HepG2 (cell line): ENCODE data around the gene TEKT5. TPM values are rescaled to one million over a fixed set of nuclear protein-coding genes. Genes with fewer than 3 reads are reported as not detected.

Experiments
- ARID2 ChIP-seq: sonication (generic); formaldehyde crosslinking; IDR thresholded peaks from 2 replicates; pipeline ENCODE4 v1.8.1; 2022; ENCODE audit warnings: mild to moderate bottlenecking, missing genetic modification reagents, borderline replicate concordance
- CHCHD3 ChIP-seq: sonication (generic); formaldehyde crosslinking; IDR thresholded peaks from 2 replicates; pipeline ENCODE4 v1.8.0; 2022; ENCODE audit warnings: mild to moderate bottlenecking, missing genetic modification reagents, moderate library complexity
- DMAP1 ChIP-seq: IDR thresholded peaks from 2 replicates; pipeline ENCODE4 v1.6.1; 2016
- EHMT2 ChIP-seq: fragments of 200-600 bp; sonication (generic); IDR thresholded peaks from 2 replicates; pipeline ENCODE4 v1.7.0; 2017; ENCODE audit warnings: antibody characterized with exemption, low read depth, low read length, borderline replicate concordance
- GZF1 ChIP-seq: sonication (generic); formaldehyde crosslinking; IDR thresholded peaks from 2 replicates; pipeline ENCODE4 v1.5.1; 2020; ENCODE audit warnings: mild to moderate bottlenecking, missing genetic modification reagents
- SALL2 ChIP-seq: sonication (generic); formaldehyde crosslinking; IDR thresholded peaks from 2 replicates; pipeline ENCODE4 v1.8.1; 2023; ENCODE audit warnings: mild to moderate bottlenecking, missing genetic modification reagents, inconsistent platforms
- STAT5B ChIP-seq: sonication (generic); formaldehyde crosslinking; IDR thresholded peaks from 2 replicates; pipeline ENCODE4 v1.4.0; 2020; ENCODE audit warnings: missing genetic modification reagents
- TGIF2 ChIP-seq: IDR thresholded peaks from 2 replicates; pipeline ENCODE4 v1.6.1; 2016; ENCODE audit warnings: control low read depth, missing compliant biosample characterization
- ZBTB21 ChIP-seq: sonication (generic); formaldehyde crosslinking; IDR thresholded peaks from 2 replicates; pipeline ENCODE4 v1.4.0; 2020; ENCODE audit warnings: missing genetic modification reagents
- ZNF253 ChIP-seq: sonication (generic); formaldehyde crosslinking; IDR thresholded peaks from 2 replicates; pipeline ENCODE4 v1.8.0; 2022; ENCODE audit warnings: mild to moderate bottlenecking, missing genetic modification reagents, borderline replicate concordance
- ZNF263 ChIP-seq: sonication (generic); formaldehyde crosslinking; IDR thresholded peaks from 2 replicates; pipeline ENCODE4 v1.4.0; 2020; ENCODE audit warnings: missing genetic modification reagents
- ZNF780A ChIP-seq: sonication (generic); formaldehyde crosslinking; IDR thresholded peaks from 2 replicates; pipeline ENCODE4 v1.8.0; 2022; ENCODE audit warnings: mild to moderate bottlenecking, missing genetic modification reagents, moderate library complexity
- ZSCAN29 ChIP-seq: sonication (generic); formaldehyde crosslinking; conservative IDR thresholded peaks from 2 replicates; pipeline ENCODE4 v1.4.0; 2020; ENCODE audit warnings: mild to moderate bottlenecking, missing genetic modification reagents
- polyA plus RNA-seq, 8 experiments: library from polyadenylated mRNA; depleted of rRNA in 3 of 8; stranded (reverse) in 7 of 8; unstranded in 1 of 8; fragments of >200 nt; fragmentation: Illumina TruSeq in 4 of 8; extraction: Trizol in 4 of 8; gene quantifications; 2 replicates each; pipeline versions ENCODE4 v1.2.1 to v1.2.3, GENCODE V29; 2011 to 2016; ENCODE audit warnings: low read depth in 4 of 8, missing spikeins in 1 of 8, mixed read lengths in 1 of 8; ENCODE audit not compliant: insufficient read depth in 1 of 8
- total RNA-seq, 5 experiments: library from RNA; depleted of rRNA; stranded (reverse); fragments of >200 nt; fragmentation: Illumina TruSeq; extraction: Trizol; gene quantifications; 2 replicates each; pipeline ENCODE4 v1.2.3, GENCODE V29; 2016; ENCODE audit warnings: low read depth in 1 of 5
- TF ChIP-seq, protein P1 (sequence below): sonication (generic); formaldehyde crosslinking; IDR thresholded peaks from 2 replicates; pipeline ENCODE4 v1.4.0; 2020; ENCODE audit warnings: missing genetic modification reagents, borderline replicate concordance
- TF ChIP-seq, protein P2 (sequence below): IDR thresholded peaks from 2 replicates; pipeline ENCODE4 v1.6.1; 2016; ENCODE audit warnings: mild to moderate bottlenecking
- TF ChIP-seq, protein P3 (sequence below): sonication (generic); formaldehyde crosslinking; IDR thresholded peaks from 2 replicates; pipeline ENCODE4 v1.8.0; 2022; ENCODE audit warnings: missing genetic modification reagents, low read depth, mild to moderate bottlenecking, borderline replicate concordance
- TF ChIP-seq, protein P4 (sequence below): sonication (generic); formaldehyde crosslinking; conservative IDR thresholded peaks from 2 replicates; pipeline ENCODE4 v1.4.0; 2020; ENCODE audit warnings: missing genetic modification reagents
- TF ChIP-seq, protein P5 (sequence below): sonication (generic); formaldehyde crosslinking; IDR thresholded peaks from 2 replicates; pipeline ENCODE4 v1.8.0; 2022; ENCODE audit warnings: low read depth, missing genetic modification reagents
- TF ChIP-seq, protein P6 (sequence below): sonication (generic); formaldehyde crosslinking; IDR thresholded peaks from 2 replicates; pipeline ENCODE4 v1.4.0; 2020; ENCODE audit warnings: missing genetic modification reagents
- TF ChIP-seq, protein P7 (sequence below): IDR thresholded peaks from 2 replicates; pipeline ENCODE4 v1.6.1; 2016; ENCODE audit warnings: mild to moderate bottlenecking, missing biosample characterization, missing genetic modification reagents

Gene TEKT5
- total and polyA plus RNA-seq, 2 of the 13 experiments (the other 11 are each of a cell fraction or from before 2014, with no cell fraction given) = 0.16 TPM; not detected in 1

DNA sequence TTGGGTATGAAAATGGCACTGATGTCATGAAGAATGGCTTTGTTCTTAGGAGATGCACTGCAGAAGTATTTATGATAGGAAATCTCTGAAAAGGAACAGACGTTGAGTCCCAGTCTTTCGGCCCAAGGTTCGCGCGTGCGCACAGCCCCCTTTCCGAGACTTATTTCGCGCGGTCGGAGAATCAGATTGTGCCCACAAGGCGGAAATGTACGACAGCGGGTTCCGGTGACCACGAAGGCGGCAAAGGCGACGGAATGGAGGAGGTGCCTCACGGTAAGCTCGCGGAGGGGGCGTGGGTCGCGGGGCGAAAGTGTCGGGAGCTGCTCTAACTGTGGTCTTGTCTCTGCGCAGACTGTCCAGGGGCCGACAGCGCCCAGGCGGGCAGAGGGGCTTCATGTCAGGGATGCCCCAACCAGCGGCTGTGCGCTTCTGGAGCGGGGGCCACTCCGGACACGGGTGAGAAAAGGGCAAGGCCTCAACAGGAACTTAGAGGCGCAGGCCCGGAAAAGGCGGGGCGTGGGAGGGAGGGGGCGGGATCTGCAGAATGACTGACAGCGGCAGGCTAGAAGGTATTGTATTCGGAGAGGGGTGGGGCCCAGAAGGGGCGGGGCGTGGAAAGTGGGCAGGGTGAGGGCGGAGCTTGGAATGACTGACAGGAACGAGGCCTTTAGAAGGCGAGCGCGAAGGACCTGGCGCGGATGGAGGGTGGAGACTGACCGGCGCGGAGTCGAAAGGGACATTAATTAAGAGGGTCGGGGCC, 49.1 kb upstream of the TEKT5 start, which contains the start of gene NUBP1 (continued):
- TF ChIP-seq TGIF2 (CRISPR knock-in tag) (0 out of 2 replicates have a peak, but pooled peaks have one; percentile 82), ARID2 (CRISPR knock-in tag) (peak; percentile 83; the same call in 1 of the 2 replicates), ZBTB21 (CRISPR knock-in tag) (peak; percentile 64), CHCHD3 (CRISPR knock-in tag) (peak; percentile 84), ZNF253 (peak; percentile 92; the same call in 1 of the 2 replicates), EHMT2 (peak; percentile 73; the same call in 1 of the 2 replicates), ZNF263 (peak; percentile 70; the same call in 1 of the 2 replicates), ZNF780A (CRISPR knock-in tag) (peak; percentile 80; the same call in 1 of the 2 replicates), ZSCAN29 (CRISPR knock-in tag) (peak; percentile 90; the same call in 1 of the 2 replicates), SALL2 (peak; percentile 100), GZF1 (CRISPR knock-in tag) (peak; percentile 71; the same call in 1 of the 2 replicates), STAT5B (CRISPR knock-in tag) (0 out of 2 replicates have a peak, but pooled peaks have one; percentile 40), DMAP1 (peak; percentile 98)
- TF ChIP-seq, protein P1, sequence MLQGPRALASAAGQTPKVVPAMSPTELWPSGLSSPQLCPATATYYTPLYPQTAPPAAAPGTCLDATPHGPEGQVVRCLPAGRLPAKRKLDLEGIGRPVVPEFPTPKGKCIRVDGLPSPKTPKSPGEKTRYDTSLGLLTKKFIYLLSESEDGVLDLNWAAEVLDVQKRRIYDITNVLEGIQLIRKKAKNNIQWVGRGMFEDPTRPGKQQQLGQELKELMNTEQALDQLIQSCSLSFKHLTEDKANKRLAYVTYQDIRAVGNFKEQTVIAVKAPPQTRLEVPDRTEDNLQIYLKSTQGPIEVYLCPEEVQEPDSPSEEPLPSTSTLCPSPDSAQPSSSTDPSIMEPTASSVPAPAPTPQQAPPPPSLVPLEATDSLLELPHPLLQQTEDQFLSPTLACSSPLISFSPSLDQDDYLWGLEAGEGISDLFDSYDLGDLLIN = peak; percentile 53; the same call in 1 of the 2 replicates
- TF ChIP-seq, protein P2, sequence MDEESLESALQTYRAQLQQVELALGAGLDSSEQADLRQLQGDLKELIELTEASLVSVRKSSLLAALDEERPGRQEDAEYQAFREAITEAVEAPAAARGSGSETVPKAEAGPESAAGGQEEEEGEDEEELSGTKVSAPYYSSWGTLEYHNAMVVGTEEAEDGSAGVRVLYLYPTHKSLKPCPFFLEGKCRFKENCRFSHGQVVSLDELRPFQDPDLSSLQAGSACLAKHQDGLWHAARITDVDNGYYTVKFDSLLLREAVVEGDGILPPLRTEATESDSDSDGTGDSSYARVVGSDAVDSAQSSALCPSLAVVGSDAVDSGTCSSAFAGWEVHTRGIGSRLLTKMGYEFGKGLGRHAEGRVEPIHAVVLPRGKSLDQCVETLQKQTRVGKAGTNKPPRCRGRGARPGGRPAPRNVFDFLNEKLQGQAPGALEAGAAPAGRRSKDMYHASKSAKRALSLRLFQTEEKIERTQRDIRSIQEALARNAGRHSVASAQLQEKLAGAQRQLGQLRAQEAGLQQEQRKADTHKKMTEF (CRISPR knock-in tag) = peak; percentile 98
- TF ChIP-seq, protein P3, sequence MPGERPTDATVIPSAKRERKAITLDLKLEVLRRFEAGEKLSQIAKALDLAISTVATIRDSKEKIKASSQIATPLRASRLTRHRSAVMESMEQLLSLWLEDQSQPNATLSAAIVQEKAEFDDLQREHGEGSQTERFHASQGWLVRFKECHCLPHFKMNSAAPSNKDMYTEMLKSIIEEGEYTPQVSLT (CRISPR knock-in tag) = no peak; the same call in 1 of the 2 replicates
- TF ChIP-seq, protein P4, sequence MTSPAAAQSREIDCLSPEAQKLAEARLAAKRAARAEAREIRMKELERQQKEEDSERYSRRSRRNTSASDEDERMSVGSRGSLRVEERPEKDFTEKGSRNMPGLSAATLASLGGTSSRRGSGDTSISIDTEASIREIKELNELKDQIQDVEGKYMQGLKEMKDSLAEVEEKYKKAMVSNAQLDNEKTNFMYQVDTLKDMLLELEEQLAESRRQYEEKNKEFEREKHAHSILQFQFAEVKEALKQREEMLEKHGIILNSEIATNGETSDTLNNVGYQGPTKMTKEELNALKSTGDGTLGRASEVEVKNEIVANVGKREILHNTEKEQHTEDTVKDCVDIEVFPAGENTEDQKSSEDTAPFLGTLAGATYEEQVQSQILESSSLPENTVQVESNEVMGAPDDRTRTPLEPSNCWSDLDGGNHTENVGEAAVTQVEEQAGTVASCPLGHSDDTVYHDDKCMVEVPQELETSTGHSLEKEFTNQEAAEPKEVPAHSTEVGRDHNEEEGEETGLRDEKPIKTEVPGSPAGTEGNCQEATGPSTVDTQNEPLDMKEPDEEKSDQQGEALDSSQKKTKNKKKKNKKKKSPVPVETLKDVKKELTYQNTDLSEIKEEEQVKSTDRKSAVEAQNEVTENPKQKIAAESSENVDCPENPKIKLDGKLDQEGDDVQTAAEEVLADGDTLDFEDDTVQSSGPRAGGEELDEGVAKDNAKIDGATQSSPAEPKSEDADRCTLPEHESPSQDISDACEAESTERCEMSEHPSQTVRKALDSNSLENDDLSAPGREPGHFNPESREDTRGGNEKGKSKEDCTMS (CRISPR knock-in tag) = no peak
- TF ChIP-seq, protein P5, sequence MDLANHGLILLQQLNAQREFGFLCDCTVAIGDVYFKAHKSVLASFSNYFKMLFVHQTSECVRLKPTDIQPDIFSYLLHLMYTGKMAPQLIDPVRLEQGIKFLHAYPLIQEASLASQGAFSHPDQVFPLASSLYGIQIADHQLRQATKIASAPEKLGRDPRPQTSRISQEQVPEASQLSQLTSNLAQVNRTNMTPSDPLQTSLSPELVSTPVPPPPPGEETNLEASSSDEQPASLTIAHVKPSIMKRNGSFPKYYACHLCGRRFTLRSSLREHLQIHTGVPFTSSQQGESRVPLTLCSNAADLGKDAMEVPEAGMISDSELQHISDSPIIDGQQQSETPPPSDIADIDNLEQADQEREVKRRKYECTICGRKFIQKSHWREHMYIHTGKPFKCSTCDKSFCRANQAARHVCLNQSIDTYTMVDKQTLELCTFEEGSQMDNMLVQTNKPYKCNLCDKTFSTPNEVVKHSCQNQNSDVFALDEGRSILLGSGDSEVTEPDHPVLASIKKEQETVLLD (CRISPR knock-in tag) = peak; percentile 73; the same call in 1 of the 2 replicates
- TF ChIP-seq, protein P6, sequence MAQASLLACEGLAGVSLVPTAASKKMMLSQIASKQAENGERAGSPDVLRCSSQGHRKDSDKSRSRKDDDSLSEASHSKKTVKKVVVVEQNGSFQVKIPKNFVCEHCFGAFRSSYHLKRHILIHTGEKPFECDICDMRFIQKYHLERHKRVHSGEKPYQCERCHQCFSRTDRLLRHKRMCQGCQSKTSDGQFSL (CRISPR knock-in tag) = peak; percentile 86
- TF ChIP-seq, protein P7, sequence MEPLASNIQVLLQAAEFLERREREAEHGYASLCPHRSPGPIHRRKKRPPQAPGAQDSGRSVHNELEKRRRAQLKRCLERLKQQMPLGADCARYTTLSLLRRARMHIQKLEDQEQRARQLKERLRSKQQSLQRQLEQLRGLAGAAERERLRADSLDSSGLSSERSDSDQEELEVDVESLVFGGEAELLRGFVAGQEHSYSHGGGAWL (CRISPR knock-in tag) = peak; percentile 98
